ENCODE results near the gene KRTAP5-6. TPM values are rescaled to one million over a fixed set of nuclear protein-coding genes. Genes with fewer than 3 reads are reported as not detected.

The KRTAP5-6 gene
- total and polyA plus RNA-seq, 2 donors (not counting 1 experiment from before 2014, with no cell fraction given): not detected

- Mint-ChIP-seq H3K27ac (peak overlapping the region; percentile 7), H3K4me1 (peaks cover 7% of the 10 kb centered on the region), H3K4me3 (no peak overlapping the region), H3K27me3 (peaks cover 12% of the 10 kb centered on the region), H3K9me3 (ENCODE audit: insufficient read depth) (peaks cover 8% of the 10 kb centered on the region)
- no peak overlapping the region for H3K9ac ChIP-seq (ENCODE audit: low read length)
- no peak overlapping the region for H3K27ac ChIP-seq (ENCODE audit: low read length in 2 of 2)
- intact Hi-C loops (cut with micrococcal nuclease): no loop called here
- POLR2A ChIA-PET: no interaction called here
- no peak for DNase-seq
- peaks cover 0 to 14% (median 2%) of the 10 kb centered on the region in 4 experiments for H3K27me3 ChIP-seq (replicated peaks in 1 of 4; ENCODE audit: control extremely low read depth in 1 of 4, control insufficient read depth in 3 of 4, insufficient read depth in 4 of 4, low read length in 3 of 4)
- H3K4me1 ChIP-seq (ENCODE audit: control insufficient read depth in 2 of 2, insufficient read depth in 2 of 2, low read length in 2 of 2): peaks cover 0 to 6% of the 10 kb centered on the region in 2 donors
- H3K9me3 ChIP-seq (ENCODE audit: control extremely low read depth in 1 of 3, control insufficient read depth in 2 of 3, insufficient read depth in 1 of 3, low read length in 2 of 3): peaks cover 0 to 15% (median 0%) of the 10 kb centered on the region in 3 donors
- H2AFZ ChIP-seq (ENCODE audit: insufficient read depth, low read depth, low read length, poor library complexity, severe bottlenecking): no peak overlapping the region
- CTCF ChIA-PET: no interaction called here
- no peaks in the 10 kb centered on the region for H3K79me2 ChIP-seq (ENCODE audit: control insufficient read depth, insufficient read depth, low read length)
- no peak for ATAC-seq (ENCODE audit: low read depth)
- no peaks in the 10 kb centered on the region for H4K20me1 ChIP-seq (ENCODE audit: control insufficient read depth, insufficient read depth, low read length, poor library complexity, severe bottlenecking)
- 98% methylated on average over 14 of the region's 14 CpGs for WGBS (ENCODE audit: insufficient coverage)
- H3K4me2 ChIP-seq (replicated peaks; ENCODE audit: low read depth, low read length, poor library complexity, severe bottlenecking): no peak overlapping the region
- TF ChIP-seq EZH2 (IDR thresholded peaks at IDR 0.05; ENCODE audit: borderline replicate concordance, insufficient read depth, low read depth, low read length, poor library complexity, severe bottlenecking) (no peak), CTCF (IDR thresholded peaks at IDR 0.05) (no peak)
- no peaks in the 10 kb centered on the region for H3K36me3 ChIP-seq (replicated peaks in 1 of 2; ENCODE audit: control extremely low read depth in 1 of 2, control insufficient read depth in 1 of 2, extremely low read depth in 1 of 2, insufficient read depth in 2 of 2, low read length in 1 of 2)
- no peak overlapping the region for H3K4me3 ChIP-seq (ENCODE audit: control extremely low read depth in 1 of 5, extremely low read depth in 1 of 5, insufficient read depth in 1 of 5, low read depth in 2 of 5, low read length in 4 of 5)
These were observed 48.8 kb downstream of the KRTAP5-6 start for GRCh38 chr11:1745701-1746320.

GRCh38 chr11:1746511-1746931, 49.5 kb downstream of the KRTAP5-6 start:
- POLR2A ChIA-PET: no interaction called here
- Histone ChIP-seq H3K79me2 (ENCODE audit: control insufficient read depth, insufficient read depth, low read length) (no peaks in the 10 kb centered on the region), H3K9ac (ENCODE audit: low read length) (no peak overlapping the region), H3K27ac (ENCODE audit: low read length in 2 of 2) (no peak overlapping the region), H3K4me2 (replicated peaks; ENCODE audit: low read depth, low read length, poor library complexity, severe bottlenecking) (no peak overlapping the region), H4K20me1 (ENCODE audit: control insufficient read depth, insufficient read depth, low read length, poor library complexity, severe bottlenecking) (no peaks in the 10 kb centered on the region), H3K4me1 (ENCODE audit: control insufficient read depth in 2 of 2, insufficient read depth in 2 of 2, low read length in 2 of 2) (peaks cover 0 to 6% of the 10 kb centered on the region in 2 donors), H2AFZ (ENCODE audit: insufficient read depth, low read depth, low read length, poor library complexity, severe bottlenecking) (no peak overlapping the region), H3K36me3 (replicated peaks in 1 of 2; ENCODE audit: control extremely low read depth in 1 of 2, control insufficient read depth in 1 of 2, extremely low read depth in 1 of 2, insufficient read depth in 2 of 2, low read length in 1 of 2) (no peaks in the 10 kb centered on the region), H3K4me3 (ENCODE audit: control extremely low read depth in 1 of 5, extremely low read depth in 1 of 5, insufficient read depth in 1 of 5, low read depth in 2 of 5, low read length in 4 of 5) (no peak overlapping the region), H3K9me3 (ENCODE audit: control extremely low read depth in 1 of 3, control insufficient read depth in 2 of 3, insufficient read depth in 1 of 3, low read length in 2 of 3) (peaks cover 0 to 15% (median 0%) of the 10 kb centered on the region in 3 donors), H3K27me3 (replicated peaks in 1 of 4; ENCODE audit: control extremely low read depth in 1 of 4, control insufficient read depth in 3 of 4, insufficient read depth in 4 of 4, low read length in 3 of 4) (peaks cover 0 to 17% (median 2%) of the 10 kb centered on the region in 4 experiments)
- TF ChIP-seq EZH2 (IDR thresholded peaks at IDR 0.05; ENCODE audit: borderline replicate concordance, insufficient read depth, low read depth, low read length, poor library complexity, severe bottlenecking) (no peak), CTCF (IDR thresholded peaks at IDR 0.05) (no peak)
- Mint-ChIP-seq H3K9me3 (ENCODE audit: insufficient read depth) (peaks cover 8% of the 10 kb centered on the region), H3K27me3 (peaks cover 12% of the 10 kb centered on the region), H3K4me1 (peaks cover 7% of the 10 kb centered on the region), H3K27ac (no peak overlapping the region), H3K4me3 (no peak overlapping the region)
- CTCF ChIA-PET: no interaction called here
- WGBS (ENCODE audit: insufficient coverage): 95% methylated on average over 18 of the region's 22 CpGs
- no peak for ATAC-seq (ENCODE audit: low read depth)
- intact Hi-C loops (cut with micrococcal nuclease): no loop called here
- DNase-seq: no peak

Data from B cell (primary cell).